GM18868 (cell line): ENCODE data around the gene DRAP1.
"Not testable (repeated sequence)": the region's sequence is repeated elsewhere in the genome, so short reads cannot be mapped to it uniquely, and the experiment has no call there.

Source experiments
- ATAC-seq: cut with Tn5 transposase; IDR thresholded peaks from one replicate; pipeline ENCODE4 v1.9.1; 2021; ENCODE audit warnings: mild to moderate bottlenecking, moderate library complexity; ENCODE audit not compliant: unreplicated experiment

Gene DRAP1

GRCh38 chr11:65931773-65932557, 12.7 kb downstream of the DRAP1 start:
- no peak for ATAC-seq

DNA sequence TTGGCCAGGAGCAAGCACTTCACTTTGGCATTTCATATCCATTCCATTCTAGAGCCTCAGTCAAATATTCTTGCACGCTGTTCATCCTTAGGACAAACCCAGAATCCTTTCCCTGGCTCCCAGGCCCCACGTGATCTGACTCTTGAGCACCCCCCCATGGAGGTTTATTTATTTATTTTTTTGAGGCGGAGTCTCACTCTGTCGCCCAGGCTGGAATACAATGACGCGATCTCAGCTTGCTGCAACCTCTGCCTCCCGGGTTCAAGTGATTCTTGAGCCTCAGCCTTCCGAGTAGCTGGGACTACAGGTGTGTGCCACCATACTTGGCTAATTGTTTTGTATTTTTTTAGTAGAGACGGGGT, 13.3 kb downstream of the DRAP1 start:
- no peak for ATAC-seq

GRCh38 chr11:65934014-65934413, 14.8 kb downstream of the DRAP1 start:
- no peak for ATAC-seq

DNA sequence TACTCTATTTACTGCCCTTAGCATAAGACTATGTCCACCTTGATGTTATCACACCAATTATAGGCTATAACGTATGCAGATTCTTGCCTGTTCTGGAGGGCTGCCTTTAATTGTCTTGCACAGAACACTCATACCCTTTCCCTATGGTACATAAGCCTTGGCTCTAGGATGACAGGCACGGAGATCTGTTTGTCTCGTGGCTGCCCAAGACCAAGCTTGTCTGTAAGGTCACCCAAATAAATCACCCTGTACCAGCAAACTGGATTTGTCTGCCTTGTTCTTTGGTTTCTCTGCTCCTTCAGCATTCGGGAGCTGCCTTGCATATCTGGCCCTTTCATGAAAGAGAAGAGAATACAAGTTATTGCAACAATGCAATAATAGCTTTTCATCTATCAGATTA, 18.5 kb downstream of the DRAP1 start:
- no peak for ATAC-seq

- no peak for ATAC-seq
Observed at GRCh38 chr11:65941720-65942310, 22.6 kb downstream of the DRAP1 start.

- no peak for ATAC-seq
Observed at GRCh38 chr11:65942531-65942930, 23.3 kb downstream of the DRAP1 start.

- no peak for ATAC-seq
Observed at GRCh38 chr11:65944191-65944590, 25.0 kb downstream of the DRAP1 start.

DNA sequence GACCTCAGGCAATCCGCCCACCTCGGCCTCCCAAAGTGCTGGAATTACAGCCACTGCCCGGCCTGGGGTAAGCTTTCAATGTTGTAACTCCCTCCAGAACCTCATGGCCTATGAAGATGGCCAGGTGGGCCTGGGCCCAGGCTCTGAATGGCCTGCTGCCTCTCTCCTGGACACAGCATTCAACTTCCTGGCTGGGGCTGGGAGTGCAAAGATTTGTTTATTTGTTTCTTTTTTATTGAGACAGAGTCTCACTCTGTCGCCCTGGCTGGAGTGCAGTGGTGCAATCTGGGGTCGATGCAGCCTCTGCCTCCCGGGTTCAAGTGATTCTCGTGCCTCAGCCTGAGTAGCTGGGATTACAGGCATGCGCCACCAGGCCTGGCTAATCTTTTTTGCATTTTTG, 25.5 kb downstream of the DRAP1 start:
- no peak for ATAC-seq

GRCh38 chr11:65945430-65945911, 26.2 kb downstream of the DRAP1 start, which contains the start of gene TSGA10IP:
TSS of gene TSGA10IP (plus strand) at chr11:65945480. CDS start at chr11:65945676, 196 bp downstream.
- ATAC-seq, result no peak

GRCh38 chr11:65945941-65946558, 26.8 kb downstream of the DRAP1 start:
- ATAC-seq, result no peak

GRCh38 chr11:65946655-65947054, 27.4 kb downstream of the DRAP1 start:
- ATAC-seq, result no peak

GRCh38 chr11:65947133-65947532, 27.9 kb downstream of the DRAP1 start:
- no peak for ATAC-seq

- ATAC-seq, result no peak
Observed at GRCh38 chr11:65947603-65948125, 28.4 kb downstream of the DRAP1 start.

DNA sequence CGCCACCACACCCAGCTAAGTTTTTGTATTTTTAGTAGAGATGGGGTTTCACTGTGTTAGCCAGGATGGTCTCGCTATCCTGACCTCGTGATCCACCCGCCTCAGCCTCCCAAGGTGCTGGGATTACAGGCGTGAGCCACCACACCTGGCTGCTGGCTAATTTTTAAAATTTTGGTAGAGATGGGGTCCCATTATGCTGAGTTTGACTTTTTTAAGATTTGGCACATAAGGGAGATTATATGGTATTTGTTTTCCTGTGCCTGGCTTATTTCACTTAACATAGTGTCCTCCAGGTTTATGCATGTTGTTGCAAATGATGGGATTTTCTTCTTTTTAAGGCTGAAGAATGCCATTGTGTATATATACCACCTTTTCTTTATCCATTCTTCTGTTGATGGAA, 31.5 kb downstream of the DRAP1 start:
- ATAC-seq, result not testable (repeated sequence)

GRCh38 chr11:65951641-65952040, 32.4 kb downstream of the DRAP1 start:
- ATAC-seq, result not testable (repeated sequence)

- no peak for ATAC-seq
Observed at GRCh38 chr11:65952052-65952521, 32.9 kb downstream of the DRAP1 start.

GRCh38 chr11:65953471-65953870, 34.2 kb downstream of the DRAP1 start:
- ATAC-seq, result no peak

DNA sequence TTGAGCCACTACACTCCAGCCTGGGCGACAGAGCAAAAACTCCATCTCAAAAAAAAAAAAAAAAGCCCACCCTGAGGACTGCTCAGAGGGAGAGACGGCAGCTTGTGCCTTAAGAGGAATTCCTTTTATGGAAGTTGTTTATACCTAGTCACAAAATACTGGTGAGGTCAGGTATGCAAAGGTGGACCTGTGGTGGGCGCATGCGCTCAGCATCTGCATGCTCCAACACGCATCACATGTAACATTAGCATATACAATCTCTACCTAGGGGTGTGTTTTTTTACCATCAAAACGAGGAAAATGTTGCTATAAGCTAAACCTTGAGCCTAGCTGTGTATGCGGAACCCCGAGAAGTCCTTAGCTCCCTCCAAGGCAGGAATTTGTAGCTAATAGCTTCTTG, 35.5 kb downstream of the DRAP1 start:
- no peak for ATAC-seq

GRCh38 chr11:65958291-65958690, 39.1 kb downstream of the DRAP1 start:
- ATAC-seq, result no peak

- ATAC-seq, result no peak
Observed at GRCh38 chr11:65958774-65959420, 39.7 kb downstream of the DRAP1 start.

DNA sequence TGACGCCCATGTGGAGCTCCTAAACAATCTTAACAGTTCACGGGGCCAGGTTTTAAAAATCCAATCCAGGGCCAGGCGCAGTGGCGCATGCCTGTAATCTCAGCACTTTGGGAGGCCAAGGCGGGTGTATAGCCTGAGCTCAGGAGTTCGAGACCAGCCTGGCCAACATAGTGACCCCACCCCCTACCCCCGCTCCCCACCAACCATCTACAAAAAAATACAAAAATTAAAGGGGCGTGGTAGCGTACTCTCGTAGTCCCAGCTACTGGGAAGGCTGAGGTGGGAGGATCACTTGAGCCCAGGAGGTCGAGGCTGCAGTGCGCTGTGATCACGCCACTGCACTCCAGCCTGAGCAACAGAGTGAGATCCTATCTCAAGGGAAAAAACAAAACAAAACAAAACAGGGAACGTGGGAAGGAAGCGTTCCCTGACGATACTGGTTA, 41.6 kb downstream of the DRAP1 start:
- ATAC-seq, result no peak
